ENCODE results near the gene MTHFD2.

DNA sequence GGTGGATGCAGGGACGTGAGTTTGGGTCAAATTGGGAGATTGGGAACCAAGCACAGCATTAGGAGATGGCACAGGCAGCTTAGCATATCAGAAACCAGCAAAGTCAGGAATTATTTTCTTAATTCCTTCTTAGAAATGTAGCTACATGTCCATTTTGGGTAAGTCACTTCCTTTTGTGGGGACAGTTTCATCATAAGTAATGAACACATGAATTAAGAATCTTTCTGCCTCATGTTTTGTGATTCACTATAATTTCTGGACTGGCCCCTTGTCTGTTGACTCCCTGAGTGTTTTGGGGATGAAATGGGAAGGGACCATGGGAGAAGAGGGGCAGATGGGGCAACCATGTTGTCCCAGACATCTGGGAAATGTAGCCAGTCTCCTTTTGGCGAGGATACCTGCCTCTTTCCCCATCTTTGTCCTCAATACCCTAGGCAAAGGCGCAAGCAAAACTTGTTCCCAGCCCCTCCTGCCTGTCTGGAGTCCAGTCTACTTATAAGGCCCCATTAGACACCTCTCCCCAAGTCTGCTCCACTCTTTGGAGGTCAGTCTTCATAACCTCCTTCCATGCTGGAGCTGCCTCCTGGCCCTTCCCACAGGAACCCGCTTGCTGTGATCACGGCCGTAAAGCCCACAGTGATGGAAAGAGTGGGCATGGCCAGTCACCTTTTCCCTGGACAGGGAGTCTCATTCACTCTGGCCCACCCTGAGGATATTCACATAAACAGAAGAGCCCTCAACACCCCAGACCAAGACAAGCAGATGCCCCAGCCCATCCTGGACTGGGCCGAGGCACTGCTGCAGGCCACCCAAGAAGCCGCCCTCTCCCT is 25.7 kb downstream of the MTHFD2 start:
- TF ChIP-seq, protein P1, sequence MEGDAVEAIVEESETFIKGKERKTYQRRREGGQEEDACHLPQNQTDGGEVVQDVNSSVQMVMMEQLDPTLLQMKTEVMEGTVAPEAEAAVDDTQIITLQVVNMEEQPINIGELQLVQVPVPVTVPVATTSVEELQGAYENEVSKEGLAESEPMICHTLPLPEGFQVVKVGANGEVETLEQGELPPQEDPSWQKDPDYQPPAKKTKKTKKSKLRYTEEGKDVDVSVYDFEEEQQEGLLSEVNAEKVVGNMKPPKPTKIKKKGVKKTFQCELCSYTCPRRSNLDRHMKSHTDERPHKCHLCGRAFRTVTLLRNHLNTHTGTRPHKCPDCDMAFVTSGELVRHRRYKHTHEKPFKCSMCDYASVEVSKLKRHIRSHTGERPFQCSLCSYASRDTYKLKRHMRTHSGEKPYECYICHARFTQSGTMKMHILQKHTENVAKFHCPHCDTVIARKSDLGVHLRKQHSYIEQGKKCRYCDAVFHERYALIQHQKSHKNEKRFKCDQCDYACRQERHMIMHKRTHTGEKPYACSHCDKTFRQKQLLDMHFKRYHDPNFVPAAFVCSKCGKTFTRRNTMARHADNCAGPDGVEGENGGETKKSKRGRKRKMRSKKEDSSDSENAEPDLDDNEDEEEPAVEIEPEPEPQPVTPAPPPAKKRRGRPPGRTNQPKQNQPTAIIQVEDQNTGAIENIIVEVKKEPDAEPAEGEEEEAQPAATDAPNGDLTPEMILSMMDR (IDR thresholded peaks at IDR 0.05) = no peak
- TF ChIP-seq ZFX (IDR thresholded peaks at IDR 0.05; ENCODE audit: borderline replicate concordance) = no peak
